ENCODE data around the gene PCCA.

The PCCA gene

GRCh38 chr13:100480676-100481075 is 391.8 kb downstream of the PCCA start:
- no peak for DNase-seq

- no peak for DNase-seq
Observed at GRCh38 chr13:100483139-100483538, 394.2 kb downstream of the PCCA start.

GRCh38 chr13:100483841-100484381 is 395.0 kb downstream of the PCCA start:
- peak; percentile 82 for DNase-seq

- no peak for DNase-seq
Observed at GRCh38 chr13:100484702-100485101, 395.8 kb downstream of the PCCA start.

DNA sequence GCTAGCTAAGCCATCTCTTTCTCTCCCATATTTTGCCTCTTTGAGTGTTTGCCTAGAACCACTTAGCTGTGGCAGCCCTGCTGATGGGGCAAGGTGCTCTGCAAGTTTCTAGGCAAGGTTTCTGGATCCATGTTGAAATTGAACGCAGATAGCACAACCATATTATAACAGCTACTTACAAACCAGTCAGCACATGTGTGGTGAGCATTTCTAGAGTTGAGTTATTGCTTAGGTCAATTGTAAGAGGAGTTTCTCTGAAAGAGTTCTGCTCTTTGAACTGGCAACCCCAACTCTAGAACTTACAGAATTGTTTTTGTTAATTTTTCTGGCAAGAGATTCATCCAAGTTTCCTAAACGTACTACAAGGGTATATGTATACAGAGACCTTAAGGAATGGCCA is 396.4 kb downstream of the PCCA start:
- DNase-seq, result no peak

- DNase-seq, result peak; percentile 97
Observed at GRCh38 chr13:100490692-100491091, 401.8 kb downstream of the PCCA start.

DNA sequence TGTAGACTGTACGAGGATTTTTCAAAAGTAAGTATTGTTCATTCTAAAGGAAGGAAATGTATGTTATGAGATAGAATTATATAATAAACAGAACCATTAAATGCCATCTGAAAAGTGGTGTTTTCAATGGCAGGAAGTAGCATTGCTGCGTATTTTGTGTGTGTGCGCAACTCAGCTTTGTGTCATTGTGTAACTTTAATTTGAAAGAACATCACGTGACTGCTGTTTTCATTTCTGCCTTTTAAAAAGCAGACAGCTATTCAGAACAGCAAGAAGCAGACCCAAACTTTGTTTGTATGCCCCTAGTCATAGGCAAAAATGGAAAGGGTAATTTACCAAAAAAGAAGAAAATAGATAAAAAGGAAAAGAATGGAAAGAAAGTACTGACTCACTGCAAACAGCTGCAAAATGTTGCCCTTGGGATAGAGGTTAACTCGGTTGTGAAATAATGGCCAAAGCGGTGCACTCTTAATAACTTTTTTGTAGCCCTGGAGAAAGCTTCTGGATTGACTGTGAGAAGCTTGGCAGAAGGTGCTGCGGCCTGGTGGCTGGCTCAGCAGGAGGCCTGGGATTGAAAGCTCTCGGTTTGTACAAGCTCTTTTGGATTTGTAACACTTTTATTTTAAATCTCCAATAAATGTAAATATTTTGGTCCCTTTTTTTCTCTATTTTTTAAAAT is 402.4 kb downstream of the PCCA start:
- DNase-seq, result peak; percentile 70

DNA sequence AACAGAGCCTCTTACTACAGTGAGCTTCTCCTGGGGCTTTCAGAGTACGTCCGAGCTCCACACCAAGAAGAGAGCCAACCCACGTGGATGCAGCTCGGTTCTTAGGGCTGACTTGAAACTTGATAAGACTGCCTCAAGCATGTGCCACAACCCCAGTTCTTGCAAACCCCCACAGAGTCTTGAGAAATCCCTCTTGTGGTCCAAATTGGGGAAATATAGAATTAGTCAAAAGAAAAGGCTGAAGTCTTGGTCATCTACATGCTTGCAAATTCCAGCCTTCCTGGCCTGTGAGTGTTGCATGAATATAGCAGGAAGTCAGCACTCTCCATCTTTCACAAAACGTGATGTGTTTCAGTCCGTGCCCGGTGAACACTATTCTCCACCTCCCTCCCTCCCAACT is 404.5 kb downstream of the PCCA start:
- DNase-seq, result no peak

DNA sequence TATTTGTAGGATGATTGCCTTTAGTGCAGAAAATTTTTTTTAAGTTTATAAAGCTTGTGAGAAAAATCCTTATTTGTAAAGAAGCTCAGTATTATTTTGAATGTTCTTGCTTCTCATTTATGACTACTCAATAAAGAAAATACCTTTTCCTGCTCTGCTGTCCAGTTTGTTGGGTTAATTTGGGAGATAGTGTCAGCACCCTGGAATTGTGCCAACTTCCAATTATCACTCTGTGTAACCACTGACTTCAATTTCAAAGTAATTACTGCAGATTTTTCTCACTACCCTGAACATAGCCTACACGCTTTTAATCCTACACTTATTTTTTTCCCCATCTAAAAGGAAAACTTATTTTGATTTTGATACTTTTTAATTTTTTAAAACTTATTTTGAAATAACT is 406.6 kb downstream of the PCCA start:
- DNase-seq, result peak; percentile 69

DNA sequence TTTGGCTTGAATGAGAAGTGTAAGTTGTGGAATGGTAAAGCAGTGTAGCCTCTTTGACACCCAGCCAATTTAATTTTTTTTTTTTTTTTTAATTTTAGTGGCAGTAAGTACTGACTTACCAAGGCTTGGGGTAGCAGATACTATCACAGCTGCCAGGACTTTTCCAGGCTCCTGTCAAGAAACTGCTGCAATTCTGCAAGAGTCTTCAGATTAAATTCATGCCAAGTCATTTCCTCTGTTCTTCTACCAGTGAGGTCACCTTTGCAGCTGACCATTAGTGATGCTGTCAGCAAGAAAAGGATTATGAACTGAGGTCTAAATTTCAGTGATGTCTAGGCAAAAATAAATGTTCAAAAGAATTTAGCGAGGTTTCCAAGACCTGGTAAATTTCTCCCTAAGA is 408.5 kb downstream of the PCCA start:
- no peak for DNase-seq

GRCh38 chr13:100502446-100502845 is 413.6 kb downstream of the PCCA start:
- no peak for DNase-seq

DNA sequence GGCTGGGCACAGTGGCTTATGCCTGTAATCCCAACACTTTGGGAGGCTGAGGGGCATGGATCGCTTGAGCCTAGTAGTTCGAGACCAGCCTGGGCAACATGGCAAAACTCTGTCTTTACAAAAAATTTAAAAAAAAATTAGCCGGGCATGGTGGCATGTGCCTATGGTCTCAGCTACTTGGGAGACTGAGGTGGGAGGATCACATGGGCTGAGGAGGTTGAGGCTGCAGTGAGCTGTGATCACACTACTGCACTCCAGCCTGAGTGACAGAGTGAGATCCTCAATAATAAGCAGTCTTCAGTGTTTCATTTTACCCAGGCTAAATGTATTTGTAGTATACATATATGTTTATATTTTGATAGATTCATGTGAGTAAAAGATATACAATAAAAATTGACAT is 414.7 kb downstream of the PCCA start:
- DNase-seq, result no peak

DNA sequence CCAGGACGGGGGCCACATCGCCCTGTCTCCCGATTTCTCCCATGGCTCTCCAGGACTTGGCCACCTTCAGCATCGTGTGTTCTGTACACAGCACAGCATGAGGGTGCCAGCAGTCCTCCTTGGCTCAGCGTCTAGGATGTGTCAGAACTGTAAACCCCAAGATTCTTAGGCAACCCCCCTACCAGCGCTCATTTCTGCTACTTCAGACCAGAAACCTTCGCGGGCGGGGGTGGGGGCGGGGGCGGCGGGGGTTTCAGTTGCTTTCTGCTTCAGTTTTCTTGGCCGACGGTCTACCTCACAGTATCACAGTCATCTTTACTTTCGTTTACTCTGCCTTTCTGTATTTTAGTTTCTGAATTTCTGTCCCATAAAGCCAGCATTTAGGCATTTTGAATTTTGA is 417.3 kb downstream of the PCCA start:
- no peak for DNase-seq

DNA sequence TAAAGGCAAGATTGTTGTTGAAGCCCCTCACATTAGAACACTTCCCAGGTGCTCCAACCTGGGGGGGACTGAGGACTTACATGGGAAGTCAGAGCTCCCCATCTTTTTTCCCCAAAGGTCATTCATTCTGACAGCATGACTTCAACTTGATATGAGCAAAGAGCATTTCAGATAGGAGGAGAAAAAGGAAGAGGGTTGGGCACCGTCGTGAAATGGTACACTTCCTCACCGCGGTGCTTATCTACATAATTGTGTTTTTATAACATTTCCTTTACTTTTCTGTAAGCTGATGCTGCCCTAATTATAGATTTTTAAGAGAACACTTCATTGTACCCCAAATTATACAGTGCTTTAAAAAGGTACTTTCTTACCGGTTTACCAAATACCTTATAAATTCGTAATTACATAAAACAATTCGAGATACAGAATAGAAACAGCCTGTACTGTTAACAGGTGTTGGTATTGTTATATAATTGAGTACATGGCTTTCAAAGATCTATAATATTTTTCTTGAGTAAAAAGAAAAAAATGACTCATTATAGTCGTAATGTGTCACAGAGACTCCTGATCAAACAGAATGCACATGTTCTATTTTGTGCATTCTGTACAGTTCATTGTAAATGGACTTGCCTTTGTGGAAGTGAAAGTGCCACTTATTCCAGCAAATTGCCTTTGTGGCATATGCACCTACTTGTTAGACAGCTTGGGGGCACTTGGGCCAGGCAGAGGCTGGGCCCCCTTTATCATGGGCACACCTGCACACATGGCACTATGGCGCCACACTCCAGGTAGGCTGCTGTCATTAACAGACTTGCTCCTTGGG is 417.9 kb downstream of the PCCA start:
- peak; percentile 79 for DNase-seq

GRCh38 chr13:100508455-100508854 is 419.6 kb downstream of the PCCA start:
- DNase-seq, result peak; percentile 77

GRCh38 chr13:100508996-100509395 is 420.1 kb downstream of the PCCA start:
- DNase-seq, result peak; percentile 66

DNA sequence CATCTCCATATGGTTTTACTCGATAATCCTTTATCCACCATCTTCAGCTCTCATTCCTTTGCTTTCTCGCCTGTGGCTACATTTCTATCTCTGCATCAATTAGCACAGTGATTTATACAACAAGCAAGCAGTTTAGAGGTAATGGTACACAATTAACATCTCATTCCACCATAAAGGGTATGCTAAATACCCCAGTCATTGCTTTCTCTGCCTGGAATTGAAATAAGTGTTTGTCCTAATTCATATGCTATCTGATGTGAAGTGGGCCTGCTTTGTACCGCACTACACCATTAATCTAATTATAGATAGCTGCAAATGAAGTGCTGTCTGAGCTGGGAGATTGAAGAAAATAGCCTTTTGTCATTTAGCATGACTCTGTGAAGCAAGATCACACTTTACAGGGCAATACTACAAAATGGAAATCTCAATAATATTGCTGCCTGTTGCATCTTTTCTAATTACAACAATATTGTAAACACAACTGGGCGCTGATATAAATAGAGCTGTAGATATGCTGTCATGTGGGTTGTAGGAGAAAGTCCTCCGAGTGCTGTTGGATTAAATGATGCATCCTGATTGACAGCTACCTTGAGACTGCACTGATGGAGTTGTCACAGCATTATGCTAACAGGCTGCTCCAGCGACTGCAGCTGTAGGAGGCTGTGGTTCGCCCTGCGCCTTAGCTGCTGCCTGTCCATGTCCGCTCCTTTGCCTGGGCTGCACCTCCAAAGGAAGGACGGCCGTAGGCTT is 421.5 kb downstream of the PCCA start:
- DNase-seq, result peak; percentile 32

- DNase-seq, result peak; percentile 33
Observed at GRCh38 chr13:100511466-100511865, 422.6 kb downstream of the PCCA start.

GRCh38 chr13:100512422-100512821 is 423.5 kb downstream of the PCCA start:
- DNase-seq, result no peak

GRCh38 chr13:100513171-100513570 is 424.3 kb downstream of the PCCA start:
- no peak for DNase-seq

DNA sequence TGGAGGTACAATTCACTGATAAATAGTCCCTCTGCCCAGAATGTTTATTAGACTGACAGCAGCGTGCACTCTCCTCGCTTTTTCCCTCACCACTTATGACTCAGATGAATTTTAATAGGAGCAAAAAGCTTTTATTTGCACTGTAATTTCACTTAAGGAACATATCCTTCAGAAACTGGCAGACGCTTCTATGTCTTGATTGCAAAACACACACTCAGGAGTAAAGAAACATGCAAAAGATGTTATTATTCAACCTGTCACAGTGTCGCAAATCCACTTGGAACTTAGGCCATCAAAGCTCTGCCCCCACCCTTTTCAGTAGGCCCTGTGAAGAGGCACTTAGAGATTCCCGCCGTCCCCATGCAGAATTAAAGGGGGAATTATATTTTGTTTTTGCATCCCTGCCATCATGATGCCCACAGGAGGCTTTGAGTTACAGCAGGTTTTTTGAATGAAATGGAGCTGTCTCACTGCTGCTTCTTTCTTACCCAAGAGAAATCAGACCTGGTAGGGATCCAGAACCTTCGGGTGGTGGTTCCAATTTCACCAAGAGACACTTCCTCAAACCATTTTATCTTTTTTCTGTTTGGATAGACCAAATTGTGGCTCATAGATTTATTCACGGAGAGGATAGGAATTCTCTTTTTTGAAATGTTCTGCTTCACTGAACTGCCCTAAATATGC is 425.2 kb downstream of the PCCA start:
- DNase-seq, result peak; percentile 90

DNA sequence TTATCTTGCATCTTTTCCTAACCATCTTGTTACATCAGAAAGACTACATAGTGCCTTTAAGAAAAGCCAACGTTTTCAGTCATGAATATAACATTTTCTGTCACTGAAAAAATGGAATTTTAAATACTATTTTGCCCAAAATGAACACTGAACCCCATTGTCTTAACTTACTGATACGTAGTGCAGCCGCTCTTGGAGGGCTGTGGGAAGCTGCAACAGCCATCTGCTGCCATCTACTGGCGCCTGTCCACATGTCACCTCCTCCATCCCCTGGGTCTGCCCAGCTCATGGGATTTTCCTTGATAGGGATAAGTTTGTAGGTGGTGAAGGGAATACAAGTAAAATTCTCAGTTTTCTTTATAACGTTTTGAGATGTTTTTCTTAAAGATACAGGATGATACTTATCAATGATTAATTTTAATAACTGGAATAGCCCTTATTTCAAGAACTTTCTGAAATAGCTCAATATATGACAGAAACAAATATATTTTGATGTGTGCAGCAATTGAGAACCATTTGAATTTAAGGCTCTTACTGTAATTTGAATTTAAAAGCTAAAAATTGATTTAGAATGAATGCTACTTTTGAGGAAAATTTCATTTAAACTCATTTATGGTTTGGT is 426.0 kb downstream of the PCCA start:
- DNase-seq, result peak; percentile 91
